ACC112 (cell line): Measurements from ENCODE around the gene PTPRF.
"Not testable (repeated sequence)": the region's sequence is repeated elsewhere in the genome, so short reads cannot be mapped to it uniquely, and the experiment has no call there.

ENCODE experiments used
- H2AFZ ChIP-seq: fragments of 200-600 bp; sonication (generic); one replicate; pipeline ENCODE4 v1.6.0; 2017; ENCODE audit warnings: antibody characterized with exemption, low read length; ENCODE audit not compliant: unreplicated experiment
- H3K27ac ChIP-seq: fragments of 200-600 bp; sonication (generic); 2 replicates; pipeline ENCODE4 v1.5.1; 2014; ENCODE audit warnings: low read depth, mild to moderate bottlenecking, antibody characterized with exemption, low read length, moderate library complexity
- H3K27me3 ChIP-seq: fragments of 200-600 bp; sonication (generic); 2 replicates; pipeline ENCODE4 v1.6.1; 2014; ENCODE audit warnings: mild to moderate bottlenecking, antibody characterized with exemption, low read length, moderate library complexity, mixed read lengths; ENCODE audit not compliant: insufficient read depth
- H3K36me3 ChIP-seq: fragments of 200-600 bp; sonication (generic); 2 replicates; pipeline ENCODE4 v1.6.1; 2016; ENCODE audit warnings: mild to moderate bottlenecking, antibody characterized with exemption, low read length, moderate library complexity, mixed read lengths; ENCODE audit not compliant: insufficient read depth
- H3K4me1 ChIP-seq: fragments of 200-600 bp; sonication (generic); one replicate; pipeline ENCODE4 v1.6.1; 2016; ENCODE audit warnings: low read length, mixed read lengths; ENCODE audit not compliant: insufficient read depth, unreplicated experiment, control insufficient read depth
- H3K4me3 ChIP-seq: fragments of 200-600 bp; sonication (generic); 2 replicates; pipeline ENCODE4 v1.5.1; 2014; ENCODE audit warnings: mild to moderate bottlenecking, low read depth, low read length
- H3K79me2 ChIP-seq: fragments of 200-600 bp; sonication (generic); one replicate; pipeline ENCODE4 v1.6.0; 2016; ENCODE audit warnings: low read length; ENCODE audit not compliant: control insufficient read depth, unreplicated experiment, insufficient read depth

Gene PTPRF

DNA sequence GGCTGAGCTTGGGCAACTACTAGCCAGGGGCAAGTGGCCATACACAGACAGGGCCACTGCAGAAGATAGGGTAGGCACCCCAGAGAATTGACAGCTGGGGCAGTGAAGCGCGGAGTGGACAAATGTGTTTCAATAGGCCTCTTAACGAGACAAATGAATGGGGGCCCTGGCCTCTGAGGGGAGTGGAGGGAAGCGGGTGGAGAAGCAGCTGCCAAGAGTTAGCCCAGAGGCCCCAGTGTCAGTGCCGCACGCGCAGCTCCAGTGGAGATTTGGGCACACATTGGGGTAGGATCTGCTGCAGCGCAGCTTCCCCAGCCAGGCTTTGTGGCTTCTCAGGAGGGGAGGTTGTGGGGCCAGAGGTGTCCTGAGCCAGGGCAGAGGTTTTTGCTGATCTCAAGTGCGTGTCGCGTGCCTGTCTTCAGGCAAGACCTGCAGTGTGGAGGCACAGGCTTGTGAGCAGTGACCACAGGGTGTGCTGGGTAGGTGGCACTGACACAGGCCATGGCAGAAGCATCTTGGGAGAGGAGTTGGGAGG is 16.9 kb downstream of the PTPRF start:
- Histone ChIP-seq H3K27ac (no peak overlapping the region), H3K36me3 (no peaks in the 10 kb centered on the region), H2AFZ (no peak overlapping the region), H3K27me3 (no peaks in the 10 kb centered on the region), H3K4me3 (no peak overlapping the region), H3K4me1 (no peaks in the 10 kb centered on the region), H3K79me2 (no peaks in the 10 kb centered on the region)

DNA sequence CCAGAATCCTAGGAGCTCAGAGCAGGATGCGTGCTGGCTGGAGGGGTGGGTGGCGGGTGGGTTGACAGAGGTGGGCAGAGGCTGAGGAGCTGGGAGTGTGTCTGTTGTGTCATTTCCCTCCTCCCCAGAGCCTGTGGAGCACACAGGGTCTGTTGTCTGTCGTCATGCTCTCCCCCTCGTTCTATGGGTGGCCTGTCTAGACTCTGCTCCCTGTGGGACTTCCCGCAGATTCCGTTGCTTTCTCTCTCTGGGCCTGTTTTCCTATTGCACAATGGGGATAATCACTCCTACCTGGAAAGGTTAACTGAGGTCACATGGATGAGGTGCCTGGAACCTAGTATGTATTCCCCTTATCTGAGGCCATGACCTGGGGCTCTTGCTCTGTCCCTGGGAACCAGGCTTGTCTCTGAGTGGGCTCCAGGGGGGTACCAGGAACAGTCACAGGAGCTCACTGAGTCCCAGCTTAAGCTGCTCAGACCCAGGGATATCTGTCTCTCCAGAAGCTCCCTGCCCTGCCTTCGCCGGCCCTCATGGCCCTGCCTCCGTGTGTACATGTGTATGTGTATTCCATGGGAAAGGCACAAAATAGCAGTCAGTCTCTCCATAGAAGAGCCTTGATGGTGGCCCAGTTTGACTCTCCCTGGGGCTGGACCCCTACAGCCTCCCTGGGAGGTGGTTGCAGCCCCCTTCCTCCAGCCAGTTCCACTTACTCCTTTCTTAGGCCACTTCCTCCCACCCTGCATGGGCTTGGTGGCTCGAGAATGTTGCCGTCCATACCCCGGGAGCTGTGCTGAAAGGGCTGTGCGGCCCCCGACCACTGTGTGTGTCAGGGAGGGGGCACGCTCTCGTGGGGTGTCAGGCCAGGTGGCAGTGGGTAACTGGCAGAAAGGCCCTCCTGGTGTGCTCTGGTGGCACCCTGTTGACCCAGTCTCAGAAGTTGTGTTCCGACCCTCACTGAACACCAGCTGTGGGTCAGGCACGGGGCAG is 17.9 kb downstream of the PTPRF start:
- no peak overlapping the region for H3K4me3 ChIP-seq

DNA sequence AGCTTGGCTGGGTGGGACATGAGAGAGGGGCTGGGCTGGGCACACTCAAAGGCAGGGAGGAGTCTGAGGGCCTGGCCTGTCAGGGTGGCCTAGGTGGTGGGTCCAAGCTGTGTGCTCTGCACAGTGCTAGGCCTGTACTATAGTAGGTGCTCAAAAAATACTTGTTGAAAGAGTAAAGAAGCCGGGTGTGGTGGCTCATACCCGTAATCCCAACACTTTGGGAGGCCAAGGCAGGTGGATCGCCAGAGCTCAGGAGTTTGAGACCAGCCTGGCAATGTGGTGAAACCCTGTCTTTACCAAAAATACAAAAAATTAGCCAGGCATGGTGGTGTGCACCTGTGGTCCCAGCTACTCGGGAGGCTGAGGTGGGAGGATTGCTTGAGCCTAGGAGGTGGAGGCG is 18.7 kb downstream of the PTPRF start:
- H3K79me2 ChIP-seq, H3K27ac ChIP-seq, H3K4me1 ChIP-seq, H3K4me3 ChIP-seq, H3K27me3 ChIP-seq, H3K36me3 ChIP-seq, H2AFZ ChIP-seq: not testable (repeated sequence)

More for the DNA sequence above, 17.9 kb downstream of the PTPRF start:
- no peaks in the 10 kb centered on the region for H3K4me1 ChIP-seq
- H2AFZ ChIP-seq, result no peak overlapping the region
- H3K27me3 ChIP-seq, result no peaks in the 10 kb centered on the region
- no peaks in the 10 kb centered on the region for H3K79me2 ChIP-seq
- no peak overlapping the region for H3K27ac ChIP-seq
- no peaks in the 10 kb centered on the region for H3K36me3 ChIP-seq

DNA sequence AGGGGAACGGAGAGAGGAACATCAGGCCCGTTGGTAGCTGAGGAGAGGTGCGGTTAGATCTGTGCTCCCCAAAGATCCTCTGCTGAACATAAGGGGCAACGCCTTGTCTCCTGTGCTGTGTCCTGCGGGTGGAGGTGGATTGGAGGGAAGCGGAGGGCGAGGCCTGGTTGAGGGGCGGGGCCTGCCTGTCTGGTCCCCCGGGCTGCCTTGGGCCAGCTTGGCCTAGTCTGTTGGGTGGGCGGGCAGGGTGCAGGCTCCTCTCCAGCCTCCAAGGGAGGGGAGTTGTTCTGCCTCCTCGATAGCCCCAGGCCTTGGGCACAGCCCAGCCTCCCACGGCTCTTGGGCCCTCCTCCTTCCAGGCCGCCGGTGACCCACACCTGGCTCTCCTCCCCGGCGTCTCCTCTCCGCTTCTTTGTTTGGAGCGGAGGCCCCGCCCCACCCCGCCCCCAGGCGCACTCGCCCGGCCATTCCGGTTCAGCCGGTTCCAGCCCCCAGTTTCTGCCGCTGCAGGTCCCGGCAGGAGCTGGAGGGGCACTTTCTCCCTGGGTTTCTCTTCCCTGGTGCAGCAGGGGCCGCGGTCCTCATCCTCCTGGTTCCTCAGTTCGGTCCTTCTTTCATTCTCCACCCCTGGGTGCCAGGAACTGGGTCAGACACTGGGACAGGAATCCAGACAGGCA is 19.4 kb downstream of the PTPRF start:
- Histone ChIP-seq H3K4me1 (no peaks in the 10 kb centered on the region), H3K4me3 (no peak overlapping the region), H3K79me2 (no peaks in the 10 kb centered on the region), H3K36me3 (no peaks in the 10 kb centered on the region), H3K27ac (no peak overlapping the region), H2AFZ (no peak overlapping the region), H3K27me3 (no peaks in the 10 kb centered on the region)

DNA sequence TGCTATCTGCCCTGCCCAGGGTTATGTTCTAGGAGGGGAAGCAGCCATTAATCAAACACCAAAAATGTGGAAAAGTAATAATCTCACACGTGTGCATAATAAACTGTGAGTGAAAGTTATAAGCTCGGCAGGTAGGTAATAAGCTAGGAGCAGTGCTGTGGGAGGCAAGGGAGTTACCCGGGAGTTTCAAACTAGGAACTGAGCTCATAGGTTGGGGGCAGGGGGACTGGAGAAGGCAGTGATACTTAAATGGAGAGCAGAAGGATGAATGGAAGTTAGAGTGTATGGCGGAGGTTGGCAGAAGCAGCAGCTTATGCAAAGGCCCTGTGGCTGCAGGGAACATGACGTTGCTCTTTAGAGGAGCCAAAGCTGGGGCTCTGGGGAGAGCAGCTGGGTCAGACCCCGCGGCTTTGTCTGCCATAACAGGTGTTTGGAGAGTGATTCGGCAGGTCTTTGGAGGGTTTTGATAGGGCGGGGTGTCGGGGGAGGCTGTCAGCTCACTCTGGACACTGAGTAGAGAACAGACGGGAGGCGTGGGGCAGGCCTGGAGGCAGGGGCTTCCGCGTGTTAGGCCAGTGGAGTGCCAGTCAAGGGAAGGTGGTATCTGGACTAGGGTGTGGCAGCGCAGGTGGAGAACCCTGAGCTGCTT is 20.0 kb downstream of the PTPRF start:
- Histone ChIP-seq H3K79me2 (no peaks in the 10 kb centered on the region), H3K4me3 (no peak overlapping the region), H3K36me3 (no peaks in the 10 kb centered on the region)

DNA sequence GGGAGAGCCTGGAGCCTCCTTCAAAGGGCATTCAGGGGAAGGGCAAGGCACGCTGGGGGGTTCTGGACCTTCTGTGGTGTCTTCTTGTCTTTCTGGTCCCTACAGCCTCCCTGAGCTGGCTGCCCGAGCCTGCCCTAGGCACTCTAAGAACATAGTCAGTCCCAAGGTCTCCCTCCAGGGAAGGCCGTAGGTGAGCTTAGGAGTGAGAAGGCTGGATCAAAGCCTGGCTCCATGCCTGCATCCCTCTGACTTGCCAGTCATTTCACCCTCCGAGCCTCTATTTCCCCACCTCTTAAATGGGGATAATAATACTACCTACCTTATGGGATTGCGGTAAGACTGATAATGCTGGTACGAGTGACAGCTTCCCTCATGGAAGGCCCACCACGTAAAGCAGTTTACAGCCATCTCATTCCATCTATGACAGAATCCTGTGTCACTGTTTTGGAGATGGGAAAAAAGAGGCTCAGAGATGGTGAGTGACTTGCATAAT is 20.8 kb downstream of the PTPRF start:
- H3K27ac ChIP-seq, result no peak overlapping the region
- no peaks in the 10 kb centered on the region for H3K27me3 ChIP-seq
- no peak overlapping the region for H3K4me3 ChIP-seq
- H3K4me1 ChIP-seq, result no peaks in the 10 kb centered on the region
- H3K79me2 ChIP-seq, result no peaks in the 10 kb centered on the region
- no peaks in the 10 kb centered on the region for H3K36me3 ChIP-seq
- no peak overlapping the region for H2AFZ ChIP-seq

More for the DNA sequence above, 20.0 kb downstream of the PTPRF start:
- Histone ChIP-seq H3K27ac (no peak overlapping the region), H2AFZ (no peak overlapping the region), H3K4me1 (no peaks in the 10 kb centered on the region), H3K27me3 (no peaks in the 10 kb centered on the region)

DNA sequence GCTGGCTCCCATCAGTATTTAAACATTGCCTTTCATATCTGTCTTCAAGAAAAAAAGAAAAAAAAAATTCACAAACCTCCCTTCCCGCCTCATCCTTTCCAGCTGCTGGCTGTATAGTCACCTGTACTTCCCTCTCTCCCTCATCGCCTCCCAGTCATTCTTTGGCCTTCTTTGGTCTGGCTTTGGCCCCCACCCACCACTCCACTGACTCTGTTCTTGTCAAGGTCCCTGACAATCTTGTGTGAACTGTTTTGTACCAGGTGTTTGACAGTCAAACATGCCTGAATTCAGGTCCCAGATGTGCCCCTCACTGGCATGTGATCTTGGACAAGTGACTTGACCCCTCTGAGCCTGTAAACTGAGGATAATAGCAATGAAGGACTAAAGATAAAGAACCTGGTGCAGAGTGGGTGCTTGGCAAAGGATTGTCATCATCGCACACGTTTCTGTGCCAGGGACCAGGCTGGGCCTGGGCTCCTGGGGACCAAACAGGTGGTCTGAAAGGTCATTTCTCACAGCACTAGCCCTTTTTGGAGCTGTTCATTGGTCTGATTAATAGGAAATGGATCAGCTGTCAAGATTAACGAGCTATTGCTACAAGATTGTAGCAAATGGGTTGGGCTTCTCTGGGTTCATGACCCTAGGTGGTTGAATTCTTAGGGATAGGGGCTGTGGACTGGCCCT is 21.5 kb downstream of the PTPRF start:
- H3K4me1 ChIP-seq, result no peaks in the 10 kb centered on the region
- H3K79me2 ChIP-seq, result no peaks in the 10 kb centered on the region
- H3K36me3 ChIP-seq, result no peaks in the 10 kb centered on the region

DNA sequence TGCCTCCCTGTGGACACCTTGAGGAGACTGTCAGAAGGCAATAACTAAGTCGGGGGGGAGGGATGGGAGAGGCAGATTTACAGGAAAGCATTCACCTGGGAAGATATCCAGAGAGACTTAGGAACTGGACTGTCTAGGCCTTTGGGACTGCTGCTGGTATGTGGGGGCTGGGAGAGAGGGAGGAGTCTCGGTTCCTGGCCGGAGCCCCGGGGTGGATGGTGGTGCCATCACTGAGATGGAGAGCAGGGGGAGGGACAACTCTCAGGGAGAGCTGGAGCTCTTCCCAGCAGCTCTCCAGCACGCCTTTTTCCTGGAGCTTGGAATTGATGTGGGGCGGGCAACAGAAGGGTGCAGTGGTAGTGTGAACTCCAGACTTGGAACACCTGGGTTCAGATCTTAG is 22.1 kb downstream of the PTPRF start:
- Histone ChIP-seq H2AFZ (no peak overlapping the region), H3K36me3 (no peaks in the 10 kb centered on the region), H3K79me2 (no peaks in the 10 kb centered on the region), H3K4me1 (no peaks in the 10 kb centered on the region), H3K4me3 (no peak overlapping the region), H3K27ac (no peak overlapping the region), H3K27me3 (no peaks in the 10 kb centered on the region)

More for the DNA sequence above, 21.5 kb downstream of the PTPRF start:
- Histone ChIP-seq H3K4me3 (no peak overlapping the region), H2AFZ (no peak overlapping the region), H3K27me3 (no peaks in the 10 kb centered on the region), H3K27ac (no peak overlapping the region)

DNA sequence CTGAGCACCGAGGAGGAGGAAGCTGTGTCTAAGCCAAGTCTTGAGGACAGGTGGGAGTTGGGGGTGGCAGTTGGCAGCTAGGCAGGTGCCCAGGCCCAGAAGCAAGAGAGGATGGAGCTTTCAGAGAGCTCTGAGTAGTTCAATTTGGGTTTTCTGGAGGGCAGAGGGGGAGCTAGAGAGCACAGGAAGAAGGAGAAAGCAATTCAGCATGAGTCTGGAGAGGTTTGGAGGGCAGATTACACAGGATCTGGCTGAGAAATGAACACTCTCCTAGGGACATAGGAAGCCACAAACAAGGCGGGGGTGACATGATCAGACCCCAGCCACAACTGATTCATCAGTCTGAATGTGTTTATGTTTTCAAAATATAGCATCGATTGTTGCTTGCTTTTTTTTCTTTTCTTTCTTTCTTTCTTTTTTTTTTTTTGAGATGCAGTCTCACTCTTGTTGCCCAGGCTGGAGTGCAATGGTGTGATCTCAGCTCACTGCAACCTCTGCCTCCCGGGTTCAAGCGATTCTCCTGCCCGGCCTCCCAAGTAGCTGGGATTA is 23.8 kb downstream of the PTPRF start:
- no peaks in the 10 kb centered on the region for H3K27me3 ChIP-seq
- H2AFZ ChIP-seq, result no peak overlapping the region
- no peaks in the 10 kb centered on the region for H3K4me1 ChIP-seq
- no peak overlapping the region for H3K4me3 ChIP-seq
- H3K79me2 ChIP-seq, result no peaks in the 10 kb centered on the region
- H3K27ac ChIP-seq, result no peak overlapping the region
- H3K36me3 ChIP-seq, result no peaks in the 10 kb centered on the region

DNA sequence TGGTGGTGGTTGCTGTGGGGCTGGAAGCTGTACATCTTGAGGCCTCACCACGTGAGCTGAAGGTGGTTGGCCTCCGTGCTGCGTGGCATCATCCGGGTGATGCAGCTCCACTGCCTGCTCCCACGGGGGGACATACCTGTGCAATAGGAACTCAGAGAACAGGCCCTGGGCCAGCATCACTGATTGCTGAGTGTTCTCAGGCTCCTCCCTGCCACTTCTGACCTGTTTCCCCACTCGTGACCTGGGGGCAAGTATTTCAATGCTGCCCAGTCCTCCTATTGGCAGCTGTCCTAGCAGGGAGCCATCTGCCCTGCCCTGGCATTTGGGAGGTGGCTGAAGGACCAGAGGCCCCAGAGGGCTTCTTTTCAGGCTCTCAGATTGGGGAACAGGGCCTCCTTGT is 26.1 kb downstream of the PTPRF start:
- H2AFZ ChIP-seq, result no peak overlapping the region
- H3K79me2 ChIP-seq, result no peaks in the 10 kb centered on the region
- no peaks in the 10 kb centered on the region for H3K4me1 ChIP-seq
- no peaks in the 10 kb centered on the region for H3K27me3 ChIP-seq
- no peak overlapping the region for H3K4me3 ChIP-seq
- no peak overlapping the region for H3K27ac ChIP-seq
- no peaks in the 10 kb centered on the region for H3K36me3 ChIP-seq
